HG02943 (cell line): ENCODE data around the gene C1R.
"Not testable (repeated sequence)": the region's sequence is repeated elsewhere in the genome, so short reads cannot be mapped to it uniquely, and the experiment has no call there.

Experiments used
- ATAC-seq: cut with Tn5 transposase; IDR thresholded peaks from one replicate; pipeline ENCODE4 v1.9.1; 2021; ENCODE audit warnings: mild to moderate bottlenecking, low read depth, moderate library complexity; ENCODE audit not compliant: unreplicated experiment

Gene C1R

GRCh38 chr12:7121324-7121723 is 29.1 kb upstream of the C1R start:
- no peak for ATAC-seq

- ATAC-seq, result no peak
These were observed 27.9 kb upstream of the C1R start for GRCh38 chr12:7120166-7120565.

- ATAC-seq, result no peak
These were observed 26.6 kb upstream of the C1R start for GRCh38 chr12:7118881-7119280.

GRCh38 chr12:7117670-7118069 is 25.4 kb upstream of the C1R start:
- no peak for ATAC-seq

GRCh38 chr12:7116916-7117315 is 24.7 kb upstream of the C1R start:
- no peak for ATAC-seq

GRCh38 chr12:7116196-7116595 is 24.0 kb upstream of the C1R start:
- ATAC-seq, result no peak

GRCh38 chr12:7114851-7115250 is 22.6 kb upstream of the C1R start:
- no peak for ATAC-seq

GRCh38 chr12:7114008-7114407 is 21.8 kb upstream of the C1R start:
- ATAC-seq, result no peak

GRCh38 chr12:7113389-7113871 is 21.2 kb upstream of the C1R start:
- no peak for ATAC-seq

GRCh38 chr12:7112041-7112440 is 19.8 kb upstream of the C1R start:
- no peak for ATAC-seq

GRCh38 chr12:7110661-7111060 is 18.4 kb upstream of the C1R start:
- no peak for ATAC-seq

- no peak for ATAC-seq
These were observed 17.3 kb upstream of the C1R start for GRCh38 chr12:7109572-7109920.

- ATAC-seq, result peak; percentile 9
These were observed 16.7 kb upstream of the C1R start, which contains the start of gene C1RL for GRCh38 chr12:7108796-7109571. Gene C1RL (minus strand): TSS chr12:7109214. CDS start chr12:7109180, 34 bp downstream.

- peak; percentile 79 for ATAC-seq
These were observed 16.0 kb upstream of the C1R start for GRCh38 chr12:7108003-7108795.

- ATAC-seq, result no peak
These were observed 15.4 kb upstream of the C1R start for GRCh38 chr12:7107636-7108002.

GRCh38 chr12:7107181-7107580 is 14.9 kb upstream of the C1R start:
- ATAC-seq, result not testable (repeated sequence)

GRCh38 chr12:7106082-7106481 is 13.8 kb upstream of the C1R start:
- ATAC-seq, result no peak

- ATAC-seq, result no peak
These were observed 11.8 kb upstream of the C1R start for GRCh38 chr12:7103837-7104584.

GRCh38 chr12:7102582-7102981 is 10.3 kb upstream of the C1R start:
- no peak for ATAC-seq

GRCh38 chr12:7101694-7102131 is 9.5 kb upstream of the C1R start:
- ATAC-seq, result no peak
